Measurements from ENCODE around the gene PLEKHJ1.

The PLEKHJ1 gene

DNA sequence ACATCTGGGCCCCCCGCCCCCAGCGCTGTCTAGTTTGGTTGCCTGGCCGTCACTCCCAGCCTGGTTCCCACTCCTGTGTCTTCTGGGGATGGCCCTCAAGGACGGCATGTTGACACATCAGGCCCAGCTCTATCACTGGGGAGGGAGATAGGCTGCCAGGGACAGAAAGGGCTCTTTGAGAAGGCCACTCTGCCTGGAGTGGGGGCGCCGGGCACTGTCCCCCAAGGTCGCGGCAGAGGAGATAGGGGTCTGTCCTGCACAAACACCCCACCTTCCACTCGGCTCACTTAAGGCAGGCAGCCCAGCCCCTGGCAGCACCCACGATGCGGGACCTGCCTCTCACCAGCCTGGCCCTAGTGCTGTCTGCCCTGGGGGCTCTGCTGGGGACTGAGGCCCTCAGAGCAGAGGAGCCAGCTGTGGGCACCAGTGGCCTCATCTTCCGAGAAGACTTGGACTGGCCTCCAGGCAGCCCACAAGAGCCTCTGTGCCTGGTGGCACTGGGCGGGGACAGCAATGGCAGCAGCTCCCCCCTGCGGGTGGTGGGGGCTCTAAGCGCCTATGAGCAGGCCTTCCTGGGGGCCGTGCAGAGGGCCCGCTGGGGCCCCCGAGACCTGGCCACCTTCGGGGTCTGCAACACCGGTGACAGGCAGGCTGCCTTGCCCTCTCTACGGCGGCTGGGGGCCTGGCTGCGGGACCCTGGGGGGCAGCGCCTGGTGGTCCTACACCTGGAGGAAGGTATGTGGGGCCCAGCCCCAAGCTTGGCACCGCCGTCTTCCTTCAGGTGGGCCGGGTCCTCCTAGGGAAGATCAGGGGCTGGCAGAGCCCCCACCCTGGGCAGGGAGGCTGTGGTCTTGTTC, 13.1 kb upstream of the PLEKHJ1 start, which contains the start of gene AMH:
TSS of gene AMH (plus strand) at position 314 of the 857 bp plus-strand sequence. CDS start at position 324, 10 bp downstream.
- DNase-seq (ENCODE audit: low read depth in 2 of 2), result no peak

DNA sequence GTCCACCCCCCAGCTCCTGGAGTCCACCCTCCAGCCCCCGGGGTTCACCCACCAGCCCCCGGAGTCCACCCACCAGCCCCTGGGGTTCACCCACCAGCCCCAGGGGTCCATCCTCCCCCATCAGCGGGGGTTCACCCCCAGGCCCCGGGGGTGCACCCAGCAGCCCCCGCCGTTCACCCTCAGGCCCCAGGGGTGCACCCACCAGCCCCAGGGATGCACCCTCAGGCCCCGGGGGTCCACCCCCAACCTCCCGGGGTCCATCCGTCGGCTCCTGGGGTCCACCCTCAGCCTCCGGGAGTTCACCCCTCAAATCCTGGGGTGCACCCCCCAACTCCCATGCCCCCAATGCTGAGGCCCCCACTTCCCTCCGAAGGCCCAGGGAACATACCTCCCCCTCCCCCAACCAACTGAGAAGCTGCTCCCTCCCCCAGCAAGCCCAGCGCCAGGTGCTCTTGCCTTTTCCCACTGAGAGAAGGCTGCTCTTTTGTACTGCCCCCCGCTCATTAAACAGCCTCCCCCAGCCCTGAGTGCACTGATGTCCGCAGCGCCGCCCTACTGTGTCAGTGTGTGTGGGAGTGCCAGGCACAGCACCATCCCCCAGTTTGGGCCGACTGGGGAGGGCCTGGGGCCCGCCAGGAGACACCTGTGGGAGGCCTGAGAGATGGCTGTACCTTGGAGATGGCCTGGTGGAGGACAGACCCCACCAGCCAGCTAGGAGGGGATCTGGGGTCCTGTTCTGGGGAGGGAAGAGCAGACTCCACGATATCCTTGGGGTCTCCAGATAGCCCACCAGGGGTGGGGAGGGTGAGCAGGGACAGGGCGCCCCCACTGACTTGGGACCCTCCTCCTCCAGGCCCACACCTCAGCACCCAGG, 12.2 kb upstream of the PLEKHJ1 start:
- DNase-seq (ENCODE audit: low read depth in 2 of 2), result no peak

DNA sequence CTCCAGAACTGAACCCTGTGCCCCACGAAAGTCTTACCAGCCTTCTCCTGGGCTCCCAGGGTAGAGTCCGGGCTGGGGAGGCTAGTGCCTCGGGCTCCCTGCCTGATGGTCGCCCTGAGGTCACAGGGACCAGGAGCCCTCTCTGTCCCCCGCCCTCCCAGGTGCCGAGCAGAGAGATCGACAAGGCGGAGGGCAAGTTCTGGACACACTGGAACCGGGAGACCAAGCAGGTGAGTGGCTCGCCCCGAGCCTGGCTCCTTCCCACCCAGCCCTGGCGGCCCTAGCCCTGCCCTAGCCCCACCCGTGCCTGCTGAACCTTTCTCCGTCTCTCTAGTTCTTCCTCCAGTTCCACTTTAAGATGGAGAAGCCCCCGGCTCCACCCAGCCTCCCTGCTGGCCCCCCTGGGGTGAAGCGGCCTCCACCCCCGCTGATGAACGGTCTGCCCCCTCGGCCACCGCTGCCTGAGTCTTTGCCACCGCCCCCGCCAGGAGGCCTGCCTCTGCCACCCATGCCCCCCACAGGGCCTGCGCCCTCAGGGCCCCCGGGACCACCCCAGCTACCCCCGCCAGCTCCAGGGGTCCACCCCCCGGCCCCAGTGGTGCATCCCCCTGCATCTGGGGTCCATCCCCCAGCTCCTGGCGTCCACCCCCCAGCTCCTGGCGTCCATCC, 11.4 kb upstream of the PLEKHJ1 start:
- no peak for DNase-seq (ENCODE audit: low read depth in 2 of 2)

DNA sequence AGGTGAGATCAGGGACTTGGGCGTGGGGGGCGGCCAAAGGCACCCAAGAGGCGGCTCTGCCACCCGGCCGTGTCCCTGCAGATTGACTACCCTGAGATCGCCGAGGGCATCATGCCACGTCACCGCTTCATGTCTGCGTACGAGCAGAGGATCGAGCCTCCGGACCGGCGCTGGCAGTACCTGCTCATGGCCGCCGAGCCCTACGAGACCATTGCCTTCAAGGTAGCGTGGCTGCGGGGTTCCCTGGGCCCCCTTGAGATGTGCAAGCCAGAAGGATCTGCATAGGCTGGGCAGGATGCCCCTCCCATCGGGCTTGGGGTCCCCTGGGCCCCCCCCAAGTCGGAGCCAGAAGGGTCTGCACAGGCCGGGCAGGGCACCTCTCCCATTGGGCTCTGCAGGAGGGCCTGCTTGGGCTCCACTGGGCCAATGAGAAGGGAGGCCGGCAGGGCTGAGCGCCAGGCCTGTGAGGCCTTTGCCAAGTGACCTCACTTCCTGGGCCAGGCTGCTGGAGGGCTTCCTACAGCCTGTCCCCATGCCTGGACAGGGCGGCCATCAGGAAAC, 10.8 kb upstream of the PLEKHJ1 start:
- DNase-seq (ENCODE audit: low read depth in 2 of 2), result no peak

DNA sequence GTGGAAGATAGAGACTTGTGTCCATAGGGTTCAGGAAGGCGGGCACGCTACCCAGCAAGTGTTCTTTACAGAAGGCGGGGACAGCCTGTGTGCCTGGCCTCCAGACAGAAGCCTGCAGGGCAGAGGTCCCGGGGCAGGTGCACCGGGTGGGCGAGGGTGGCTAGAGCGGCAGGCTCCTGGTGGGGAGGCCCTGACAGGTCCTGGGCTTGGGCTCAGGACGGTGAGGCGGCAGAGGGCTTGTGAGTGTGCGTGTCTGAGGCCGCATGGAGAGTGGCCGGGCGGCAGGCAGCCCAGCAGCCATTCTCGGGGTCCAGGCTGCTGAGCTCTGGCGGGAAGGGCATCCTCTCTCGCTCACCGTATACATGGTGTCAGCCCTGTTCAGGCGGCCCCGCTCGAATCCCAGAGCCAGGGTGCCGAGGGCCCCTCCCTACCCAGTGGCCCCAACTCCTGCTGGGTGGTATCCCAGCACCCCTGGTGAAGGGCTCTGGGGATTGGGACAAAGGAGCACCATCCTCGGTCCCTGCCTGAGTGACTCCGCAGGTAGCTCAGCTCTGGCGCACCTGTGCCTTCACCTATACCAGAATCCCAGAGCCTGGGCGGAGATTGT, 10.0 kb upstream of the PLEKHJ1 start:
- no peak for DNase-seq (ENCODE audit: low read depth in 2 of 2)

DNA sequence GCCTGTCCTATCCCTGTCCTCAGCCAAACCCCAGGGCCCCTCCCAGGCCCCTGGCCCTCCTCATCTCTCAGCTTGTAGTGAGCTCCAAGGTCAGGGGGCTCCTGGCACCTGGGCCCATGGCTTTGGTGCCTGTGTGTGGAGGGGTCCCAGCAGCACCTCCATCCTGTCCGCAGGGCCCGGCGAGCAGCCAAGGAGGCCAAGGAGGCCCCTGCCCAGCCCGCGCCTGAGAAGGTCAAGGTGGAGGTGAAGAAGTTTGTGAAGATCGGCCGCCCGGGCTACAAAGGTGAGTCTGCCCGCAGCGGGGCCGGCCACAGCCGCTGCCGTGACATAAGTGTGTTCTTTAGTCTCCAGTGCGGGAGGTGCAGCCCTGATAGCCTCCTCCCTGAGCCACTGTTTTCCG, 9.1 kb upstream of the PLEKHJ1 start:
- no peak for DNase-seq (ENCODE audit: low read depth in 2 of 2)

DNA sequence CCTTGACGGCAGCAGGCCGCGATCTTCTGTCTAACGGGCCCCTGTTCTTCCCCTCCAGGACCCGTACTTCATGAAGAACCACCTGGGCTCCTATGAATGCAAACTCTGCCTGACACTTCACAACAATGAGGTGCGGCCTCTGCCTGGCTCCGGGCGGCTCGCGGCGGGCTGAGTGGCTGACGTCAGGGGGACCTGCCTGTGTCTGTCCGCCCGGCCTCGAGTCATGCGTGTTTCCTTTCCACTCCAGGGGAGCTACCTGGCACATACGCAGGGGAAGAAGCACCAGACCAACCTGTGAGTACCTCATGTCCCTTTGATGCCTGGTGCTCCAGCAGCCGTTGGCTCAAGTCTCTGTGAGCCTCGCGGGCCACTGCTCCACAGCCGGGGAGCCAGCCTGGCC, 8.4 kb upstream of the PLEKHJ1 start:
- DNase-seq (ENCODE audit: low read depth in 2 of 2), result no peak

DNA sequence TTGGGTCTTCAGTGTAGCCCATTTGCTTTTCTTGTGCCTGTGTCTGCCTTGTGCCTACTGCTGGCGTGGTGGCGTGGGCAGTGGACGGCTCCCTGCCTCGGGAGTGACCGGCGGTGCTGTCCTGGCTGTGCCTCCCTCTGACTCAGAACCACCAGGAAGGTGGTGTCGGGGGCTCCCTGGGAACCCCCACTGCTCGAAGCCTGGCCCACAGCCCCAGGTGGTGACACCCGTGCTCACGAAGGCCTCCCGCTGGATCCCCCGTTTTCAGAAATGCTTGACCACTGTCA, 7.9 kb upstream of the PLEKHJ1 start:
- DNase-seq (ENCODE audit: low read depth in 2 of 2), result no peak

DNA sequence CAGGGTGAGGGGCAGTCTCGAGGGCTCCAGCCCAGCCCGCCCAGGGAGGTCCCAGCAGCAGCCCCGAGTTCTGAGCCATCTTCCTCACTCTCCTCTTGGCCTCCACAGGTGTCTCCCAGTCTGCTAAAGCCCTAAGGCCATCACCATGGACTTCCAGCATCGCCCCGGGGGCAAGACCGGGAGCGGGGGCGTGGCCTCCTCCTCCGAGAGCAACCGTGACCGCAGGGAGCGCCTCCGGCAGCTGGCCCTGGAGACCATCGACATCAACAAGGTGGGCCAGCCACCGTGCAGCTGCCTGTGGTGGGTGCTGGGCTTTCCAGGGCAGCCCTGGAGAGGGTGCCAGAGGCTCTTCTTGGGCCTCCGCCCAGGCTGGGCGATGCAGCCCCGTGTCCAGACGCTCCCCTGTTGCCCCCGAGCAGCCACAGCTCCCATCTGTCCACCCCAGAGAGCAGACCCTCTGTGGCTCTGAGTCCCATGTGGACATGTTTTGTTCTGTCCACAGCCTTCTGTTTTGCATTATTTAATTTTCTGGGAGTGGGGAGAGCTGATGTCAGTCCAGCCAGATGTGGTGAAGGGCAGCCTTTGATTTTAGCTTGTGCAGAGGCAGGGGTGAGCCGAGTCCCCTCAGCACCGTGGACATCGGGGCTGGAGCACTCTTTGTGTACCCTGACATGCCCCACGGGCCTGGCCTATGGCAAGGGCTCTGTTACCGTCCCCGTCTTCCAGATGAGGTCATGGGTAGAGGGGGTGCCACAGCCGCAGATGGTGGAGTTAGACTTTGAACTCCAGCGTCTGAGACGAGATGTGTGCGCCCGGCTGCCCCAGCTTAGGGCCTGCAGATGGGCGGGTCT, 7.4 kb upstream of the PLEKHJ1 start:
- DNase-seq (ENCODE audit: low read depth in 2 of 2), result no peak

DNA sequence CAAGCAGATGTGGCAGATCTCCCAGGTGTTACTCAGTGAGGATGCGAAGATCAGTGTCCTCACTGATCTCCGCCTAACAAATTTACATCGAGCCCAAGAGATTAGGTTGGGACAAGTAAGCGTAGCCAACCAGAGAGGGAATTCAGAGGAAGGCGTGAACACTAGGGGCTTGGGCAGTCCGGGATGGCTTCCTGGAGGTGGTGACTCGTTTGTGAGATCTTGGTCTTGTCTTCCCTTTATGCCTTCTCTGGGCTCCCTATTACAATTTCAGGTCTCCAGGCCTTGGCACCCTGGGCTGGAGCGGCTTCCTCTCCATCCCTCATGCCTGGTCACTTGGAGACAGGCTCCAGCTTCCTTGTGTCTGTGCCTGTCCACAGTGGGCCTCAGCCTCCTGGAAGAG, 6.7 kb upstream of the PLEKHJ1 start:
- no peak for DNase-seq (ENCODE audit: low read depth in 2 of 2)

DNA sequence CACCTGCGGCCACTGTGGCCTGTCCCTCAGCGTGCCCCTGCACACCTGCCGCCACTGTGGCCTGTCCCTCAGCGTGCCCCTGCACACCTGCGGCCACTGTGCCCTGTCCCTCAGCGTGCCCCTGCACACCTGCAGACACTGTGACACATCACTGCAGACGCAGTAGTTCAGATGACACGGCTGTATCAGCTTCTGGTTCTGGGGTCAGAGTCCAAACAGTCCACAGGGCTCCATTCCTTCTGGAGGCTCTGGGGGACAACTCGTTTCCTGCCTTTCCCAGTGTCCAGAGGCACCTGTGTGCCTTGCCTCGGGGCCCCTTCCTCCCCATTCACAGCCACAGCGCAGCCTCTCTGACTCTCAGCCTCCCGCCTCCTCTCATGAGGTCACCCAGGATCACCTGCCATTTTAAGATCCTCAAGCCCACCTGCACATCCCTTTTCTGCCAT, 6.0 kb upstream of the PLEKHJ1 start:
- DNase-seq (ENCODE audit: low read depth in 2 of 2), result no peak

DNA sequence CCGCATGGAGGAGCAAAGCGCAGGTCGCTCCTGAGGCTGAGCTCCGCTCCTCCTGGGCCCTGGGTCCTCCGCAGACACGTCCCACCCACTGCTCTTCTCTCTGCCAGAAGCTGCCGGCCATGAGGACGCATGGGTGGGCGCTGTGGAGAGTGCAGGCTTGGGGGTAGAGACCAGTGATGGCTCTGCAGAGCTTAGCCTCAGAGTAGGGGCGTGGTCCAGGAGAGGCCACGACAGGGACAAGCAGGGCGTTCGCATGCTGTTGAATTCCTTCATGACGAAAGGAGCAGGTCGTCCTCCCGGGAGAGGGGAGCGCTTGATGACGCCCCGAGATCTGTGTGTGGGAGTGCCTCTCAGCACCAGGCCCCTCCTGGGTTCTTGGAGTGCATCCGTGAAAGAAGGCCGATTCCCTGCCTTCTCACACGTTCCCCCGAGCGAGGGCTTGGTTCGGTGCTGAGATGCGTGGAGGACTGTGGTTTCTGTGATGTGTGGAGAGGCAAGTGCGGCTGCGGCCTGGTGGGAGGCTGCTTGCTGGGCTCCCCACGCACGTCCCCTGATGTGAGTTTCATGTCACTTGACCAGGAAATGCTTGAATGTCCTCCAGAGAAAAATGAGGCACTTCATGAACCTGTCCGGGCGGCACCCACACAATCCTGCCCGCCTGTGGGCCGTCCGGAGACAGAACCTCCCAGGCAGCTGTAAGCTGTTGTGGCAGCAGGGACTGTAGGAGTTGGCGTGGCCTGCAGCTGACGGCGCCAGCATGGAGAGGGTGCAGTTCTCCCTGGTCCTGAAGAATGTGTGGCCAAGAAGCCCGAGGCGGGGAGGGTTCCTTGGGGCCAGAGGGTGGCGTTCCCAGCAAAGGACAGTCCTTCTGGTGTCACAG, 5.0 kb upstream of the PLEKHJ1 start:
- no peak for DNase-seq (ENCODE audit: low read depth in 2 of 2)

DNA sequence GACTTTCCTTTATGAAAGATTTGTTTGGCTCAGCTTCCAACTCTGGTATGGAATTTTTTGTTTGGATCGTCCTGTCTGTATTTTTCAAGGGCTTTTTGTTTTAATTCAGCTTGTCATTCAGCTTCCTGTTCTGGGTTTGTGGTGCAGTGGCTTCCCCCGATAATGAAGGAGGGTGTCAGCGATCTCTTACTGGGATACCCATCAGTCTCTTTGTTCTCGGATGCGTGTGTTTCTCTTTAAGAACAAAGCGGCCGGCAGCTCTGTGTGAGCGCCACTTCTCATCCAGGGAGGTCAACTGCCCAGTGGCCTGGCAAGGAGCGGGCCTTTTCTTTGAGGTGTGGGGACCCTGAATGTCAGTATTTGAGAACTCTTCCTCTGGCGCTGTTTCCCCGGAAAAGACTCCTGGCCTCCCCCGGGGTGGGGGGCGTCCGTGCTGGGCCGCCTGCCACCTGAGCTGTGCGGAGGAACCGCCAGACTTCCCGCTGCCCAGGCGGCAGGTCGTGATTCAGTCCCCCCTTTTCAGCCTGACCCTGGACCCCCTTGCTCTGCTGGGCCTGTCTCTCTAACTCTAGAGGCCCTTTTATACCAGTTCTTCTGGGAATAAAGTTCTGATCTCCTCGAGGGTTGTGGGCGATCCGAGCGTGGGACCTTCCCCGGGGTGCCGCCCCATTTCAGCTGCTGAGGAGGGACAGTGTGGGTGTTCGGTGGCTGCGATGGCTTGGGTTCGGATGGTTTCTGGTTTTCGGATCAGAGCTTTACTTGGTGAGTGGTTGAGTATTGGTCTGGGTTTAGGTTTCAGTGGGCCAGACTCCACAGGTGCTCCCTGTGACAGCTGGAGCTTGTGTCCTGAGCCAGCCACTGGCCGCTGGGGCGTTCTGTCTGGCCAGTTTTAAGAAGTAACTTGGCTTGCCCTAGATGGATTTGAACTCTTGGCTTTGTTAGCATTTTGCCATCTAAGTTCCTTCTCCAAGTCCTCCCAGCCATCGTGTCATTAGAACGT, 3.9 kb upstream of the PLEKHJ1 start:
- no peak for DNase-seq (ENCODE audit: low read depth in 2 of 2)

DNA sequence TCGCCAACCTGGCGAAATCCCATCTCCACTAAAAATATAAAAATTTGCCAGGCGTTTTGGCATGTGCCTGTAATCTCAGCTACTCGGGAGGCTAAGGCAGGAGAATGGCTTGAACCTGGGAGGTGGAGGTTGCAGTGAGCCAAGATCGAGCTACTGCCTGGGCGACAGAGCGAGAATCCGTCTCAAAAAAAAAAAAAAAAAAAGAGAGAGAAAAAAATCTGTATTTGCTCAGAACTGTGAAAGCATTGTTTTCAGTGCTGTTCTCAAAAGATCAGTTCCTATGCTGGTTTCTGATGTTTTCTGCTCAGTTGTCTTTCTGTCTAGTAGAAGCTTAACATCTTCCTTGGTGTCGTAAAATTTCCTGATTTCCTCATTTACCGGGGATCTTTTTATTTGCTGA, 3.0 kb upstream of the PLEKHJ1 start:
- no peak for DNase-seq (ENCODE audit: low read depth in 2 of 2)

DNA sequence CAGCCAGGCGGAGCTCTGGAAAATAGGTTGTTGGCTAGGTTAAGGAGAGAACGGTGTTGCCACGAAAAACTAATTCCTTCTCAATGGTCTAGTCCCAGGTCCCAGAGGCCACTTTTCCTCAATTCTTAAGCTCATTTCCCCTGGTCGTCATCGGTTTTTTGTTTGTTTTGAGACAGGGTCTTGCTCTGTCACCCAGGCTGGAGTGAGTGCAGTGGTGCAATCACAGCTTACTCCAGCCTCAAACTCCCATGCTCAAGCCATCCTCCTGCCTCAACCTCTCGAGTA, 1.7 kb upstream of the PLEKHJ1 start:
- DNase-seq (ENCODE audit: low read depth in 2 of 2), result no peak

DNA sequence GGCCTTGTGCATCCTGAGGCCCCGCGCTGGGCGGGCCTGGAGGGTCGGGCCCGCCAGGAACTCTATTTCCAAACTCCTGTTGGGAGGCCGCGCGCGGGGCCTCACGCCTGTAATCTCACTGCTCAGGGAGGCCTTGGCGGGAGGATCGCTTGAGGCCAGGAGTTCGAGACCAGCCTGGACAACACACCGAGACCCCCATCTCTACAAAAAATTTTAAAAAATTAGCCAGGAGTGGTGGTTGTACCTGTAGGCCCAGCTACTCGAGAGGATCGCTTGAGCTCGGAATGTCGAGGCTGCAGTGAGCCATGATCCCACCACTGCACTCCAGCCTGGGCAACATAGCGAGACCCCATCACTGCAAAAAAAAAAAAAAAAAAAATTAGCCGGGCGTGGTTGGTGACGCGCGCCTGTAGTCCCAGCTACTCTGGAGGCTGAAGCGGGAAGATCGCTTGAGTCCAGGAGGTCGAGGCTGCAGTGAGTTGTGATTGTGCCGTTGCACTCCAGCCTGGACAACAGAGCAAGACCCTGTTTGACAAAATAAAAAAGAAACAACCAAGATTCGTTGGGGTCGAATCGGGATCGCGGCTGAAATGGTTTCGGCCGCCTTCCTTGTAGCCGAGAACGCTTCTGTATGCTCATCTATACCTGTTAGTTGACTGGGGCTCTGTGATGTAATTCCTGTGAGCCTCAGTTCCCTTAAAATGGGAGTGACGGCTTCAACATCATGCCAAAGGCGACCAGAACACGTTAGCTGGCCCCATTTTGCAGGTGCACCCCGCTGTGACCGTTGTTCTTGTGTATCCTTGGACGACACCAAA, 1.1 kb upstream of the PLEKHJ1 start:
- DNase-seq (ENCODE audit: low read depth in 2 of 2), result no peak

DNA sequence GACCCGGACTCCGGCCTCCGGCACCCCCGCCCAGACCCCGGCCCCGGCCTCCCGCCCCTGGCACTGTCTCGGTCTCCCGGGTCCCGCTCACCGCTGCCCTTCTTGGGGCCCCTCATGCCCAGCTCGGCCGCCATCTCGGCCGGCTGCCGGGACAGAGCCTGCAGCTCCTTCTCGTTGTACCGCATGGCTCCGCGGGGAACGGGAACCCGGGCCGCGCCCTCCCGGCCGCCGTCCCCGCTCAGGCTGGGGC, 140 bp downstream of the PLEKHJ1 start:
- no peak for DNase-seq (ENCODE audit: low read depth in 2 of 2)

DNA sequence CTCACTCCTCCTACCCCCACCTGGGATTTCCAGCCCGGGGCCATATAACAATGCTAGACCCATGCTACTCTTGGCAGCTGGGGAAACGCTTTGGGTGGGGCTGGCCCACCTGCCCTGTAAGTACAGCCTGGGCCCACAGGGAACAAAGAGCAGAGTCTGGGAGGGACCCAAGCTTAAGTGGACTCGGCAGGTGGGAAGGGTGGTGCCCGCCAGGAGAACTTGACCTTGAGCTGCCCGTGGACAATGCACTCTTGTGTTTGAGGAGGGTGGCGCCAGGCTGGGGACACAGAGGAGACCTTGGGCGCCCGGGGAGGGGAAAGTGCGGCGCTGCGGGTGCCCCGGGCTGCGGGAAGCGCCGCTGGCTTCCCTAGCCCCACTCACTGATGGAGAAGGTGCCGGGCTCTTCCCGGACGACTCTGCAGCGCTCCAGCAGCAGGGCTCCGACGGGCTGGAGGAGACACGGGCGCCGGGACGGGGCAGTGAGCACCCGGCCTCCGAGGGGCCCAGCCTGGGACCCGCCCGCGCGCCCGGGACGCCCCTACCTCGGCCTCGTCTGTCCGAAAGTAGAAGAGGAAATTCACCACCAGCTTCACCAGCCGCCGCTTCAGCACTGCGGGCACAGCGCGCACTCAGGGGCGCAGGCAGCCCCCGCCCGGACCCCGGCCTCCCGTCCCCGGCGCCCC, 607 bp downstream of the PLEKHJ1 start:
- no peak for DNase-seq (ENCODE audit: low read depth in 2 of 2)

Measured in stimulated activated CD4-positive, alpha-beta T cell treated with anti-CD3 and anti-CD28 coated beads, Interleukin-4, amount 100 ng/mL, for 48 hours (primary cell).